H1 (cell line): ENCODE results near the gene TLL2. TPM values are rescaled to one million over a fixed set of nuclear protein-coding genes. Genes with fewer than 3 reads are reported as not detected.

Source experiments
- CTCF ChIA-PET: fragments of 300-600 bp; sonication (Branson Sonifier 250); formaldehyde crosslinking; loops from one replicate; lab custom pipeline; 2021; ENCODE audit not compliant: partially characterized antibody; lab: Charles Lee
- POLR2A ChIA-PET: fragments of 300-600 bp; sonication (Branson Sonifier 250); formaldehyde crosslinking; loops from one replicate; lab custom pipeline; 2021; ENCODE audit warnings: inconsistent platforms; ENCODE audit not compliant: partially characterized antibody; lab: Charles Lee
- DNase-seq, 2 experiments: peaks; one replicate each; pipeline versions ENCODE4 v3.0.0 to v3.0.0-alpha.2; 2010 to 2022; ENCODE audit warnings: low spot score in 2 of 2, low read depth in 1 of 2, mixed read lengths in 1 of 2
- FAIRE-seq: peaks from 2 replicates; lab custom pipeline; 2011; peaks lifted over from hg19 to GRCh38; lab: Jason Lieb, UNC
- H2AFZ ChIP-seq: 2 replicates; pipeline ENCODE4 v1.8.1; 2012; ENCODE audit warnings: low read length, inconsistent platforms
- H2AK5ac ChIP-seq: 2 replicates; pipeline ENCODE4 v1.6.1; 2013; ENCODE audit warnings: low read depth, low read length
- H2BK120ac ChIP-seq: replicated peaks from 2 replicates; pipeline ENCODE3; 2013; ENCODE audit warnings: low read depth, low read length, inconsistent platforms
- H2BK12ac ChIP-seq: 2 replicates; pipeline ENCODE4 v1.6.1; 2013; ENCODE audit warnings: low read depth, low read length
- H2BK15ac ChIP-seq: 2 replicates; pipeline ENCODE4 v1.6.1; 2013; ENCODE audit warnings: low read length
- H2BK20ac ChIP-seq: 2 replicates; pipeline ENCODE4 v1.6.1; 2013; ENCODE audit warnings: low read length
- H2BK5ac ChIP-seq: 2 replicates; pipeline ENCODE4 v1.6.1; 2013; ENCODE audit warnings: low read depth, low read length
- H3K14ac ChIP-seq: 2 replicates; pipeline ENCODE4 v1.6.1; 2013; ENCODE audit warnings: inconsistent platforms; ENCODE audit not compliant: insufficient read length
- H3K18ac ChIP-seq: 2 replicates; pipeline ENCODE4 v1.6.1; 2013; ENCODE audit warnings: low read length; ENCODE audit errors: extremely low read depth
- H3K23ac ChIP-seq: 2 replicates; pipeline ENCODE4 v1.6.1; 2013; ENCODE audit warnings: inconsistent platforms; ENCODE audit not compliant: insufficient read length
- H3K23me2 ChIP-seq: 2 replicates; pipeline ENCODE4 v1.6.1; 2013; ENCODE audit warnings: low read depth, low read length
- H3K27ac ChIP-seq: 2 replicates; pipeline ENCODE4 v1.6.1; 2011; ENCODE audit warnings: low read depth, low read length, inconsistent platforms
- H3K27me3 ChIP-seq, 4 experiments: replicated peaks in 1 of 4; 1 replicate in 1 of 4; 2 replicates in 3 of 4; pipeline versions ENCODE4 v1.6.1 to v1.8.1; 2011 to 2013; ENCODE audit warnings: low read length in 3 of 4, mild to moderate bottlenecking in 3 of 4, inconsistent platforms in 2 of 4, mixed read lengths in 2 of 4, moderate library complexity in 1 of 4; ENCODE audit not compliant: control insufficient read depth in 3 of 4, insufficient read depth in 3 of 4; ENCODE audit errors: extremely low read depth in 1 of 4
- H3K36me3 ChIP-seq, 4 experiments: 2 replicates each; pipeline versions ENCODE4 v1.6.1 to v1.8.1; 2011 to 2013; ENCODE audit warnings: mild to moderate bottlenecking in 4 of 4, low read length in 3 of 4, moderate library complexity in 2 of 4, control low read depth in 1 of 4, inconsistent platforms in 1 of 4; ENCODE audit not compliant: insufficient read depth in 4 of 4, control insufficient read depth in 2 of 4
- H3K4ac ChIP-seq: replicated peaks from 2 replicates; pipeline ENCODE3; 2013; ENCODE audit warnings: low read length, low read depth, mixed read lengths, inconsistent platforms; ENCODE audit not compliant: insufficient read length
- H3K4me1 ChIP-seq, 4 experiments: replicated peaks in 1 of 4; 1 replicate in 1 of 4; 2 replicates in 3 of 4; pipeline versions ENCODE4 v1.6.1 to v1.8.1; 2011 to 2013; ENCODE audit warnings: low read length in 3 of 4, inconsistent platforms in 2 of 4, mixed read lengths in 1 of 4; ENCODE audit not compliant: insufficient read depth in 4 of 4, control insufficient read depth in 3 of 4
- H3K4me2 ChIP-seq, 2 experiments: 2 replicates each; pipeline versions ENCODE4 v1.6.1 to v1.8.1; 2011 to 2013; ENCODE audit warnings: low read depth in 2 of 2, low read length in 2 of 2, control low read depth in 1 of 2, inconsistent platforms in 1 of 2, mild to moderate bottlenecking in 1 of 2; ENCODE audit not compliant: insufficient read depth in 1 of 2
- H3K4me3 ChIP-seq, 4 experiments: fragments of 200-600, 300-600 bp in 1 of 4; sonication (generic), shearing (Covaris generic), sonication (Bioruptor Twin) in 1 of 4; 2 replicates each; pipeline versions ENCODE4 v1.5.1 to v1.8.1; 2011 to 2016; ENCODE audit warnings: low read length in 4 of 4, low read depth in 3 of 4, control low read depth in 2 of 4, inconsistent platforms in 2 of 4, mild to moderate bottlenecking in 2 of 4, mixed read lengths in 1 of 4, moderate library complexity in 1 of 4; ENCODE audit not compliant: insufficient read depth in 2 of 4; ENCODE audit errors: extremely low read depth in 1 of 4
- H3K56ac ChIP-seq: replicated peaks from 2 replicates; pipeline ENCODE3; 2013; ENCODE audit warnings: low read depth, mild to moderate bottlenecking, mixed read lengths, low read length, inconsistent platforms; ENCODE audit not compliant: insufficient read length
- H3K79me1 ChIP-seq: 2 replicates; pipeline ENCODE4 v1.6.1; 2013; ENCODE audit warnings: low read depth, low read length, control low read depth
- H3K79me2 ChIP-seq, 2 experiments: 2 replicates each; pipeline versions ENCODE4 v1.6.1 to v1.8.1; 2012 to 2013; ENCODE audit warnings: low read length in 2 of 2, mild to moderate bottlenecking in 2 of 2, inconsistent platforms in 1 of 2; ENCODE audit not compliant: insufficient read depth in 2 of 2, control insufficient read depth in 1 of 2
- H3K9ac ChIP-seq, 4 experiments: replicated peaks in 1 of 4; 1 replicate in 1 of 4; 2 replicates in 3 of 4; pipeline versions ENCODE4 v1.6.1 to v1.8.1; 2011 to 2013; ENCODE audit warnings: low read depth in 3 of 4, low read length in 3 of 4, control low read depth in 2 of 4, mild to moderate bottlenecking in 2 of 4, moderate library complexity in 2 of 4, inconsistent platforms in 1 of 4; ENCODE audit errors: extremely low read depth in 1 of 4
- H3K9me3 ChIP-seq, 2 experiments: 2 replicates each; pipeline versions ENCODE4 v1.6.1 to v1.8.1; 2012 to 2013; ENCODE audit warnings: mild to moderate bottlenecking in 2 of 2, moderate library complexity in 2 of 2, control low read depth in 1 of 2, inconsistent platforms in 1 of 2, low read depth in 1 of 2, low read length in 1 of 2, mixed read lengths in 1 of 2; ENCODE audit not compliant: insufficient read depth in 2 of 2
- H4K20me1 ChIP-seq, 2 experiments: replicated peaks in 1 of 2; 2 replicates each; pipeline versions ENCODE3 to v1.8.1; 2011 to 2013; ENCODE audit warnings: inconsistent platforms in 2 of 2, low read length in 2 of 2, mild to moderate bottlenecking in 1 of 2; ENCODE audit not compliant: insufficient read depth in 2 of 2, control insufficient read depth in 1 of 2
- H4K5ac ChIP-seq: 2 replicates; pipeline ENCODE4 v1.6.1; 2013; ENCODE audit warnings: low read length, low read depth, mixed read lengths, inconsistent platforms; ENCODE audit not compliant: insufficient read length
- H4K8ac ChIP-seq: 2 replicates; pipeline ENCODE4 v1.8.0; 2013; ENCODE audit warnings: mild to moderate bottlenecking, moderate library complexity, low read length, inconsistent platforms; ENCODE audit not compliant: insufficient read depth; ENCODE audit errors: extremely low read depth
- H4K91ac ChIP-seq: replicated peaks from 2 replicates; pipeline ENCODE3; 2013; ENCODE audit warnings: low read length, mixed read lengths, inconsistent platforms; ENCODE audit not compliant: insufficient read length
- BRCA1 ChIP-seq: IDR thresholded peaks from 2 replicates; pipeline ENCODE4 v1.6.1; 2012; ENCODE audit warnings: low read depth, low read length, improper control_type of control experiment
- CBX8 ChIP-seq: fragments of 300-800, 300-1000 bp; sonication (generic); IDR thresholded peaks from 2 replicates; pipeline ENCODE4 v1.7.1; 2016; ENCODE audit warnings: low read depth, low read length, borderline replicate concordance
- CEBPB ChIP-seq: IDR thresholded peaks from 2 replicates; pipeline ENCODE4 v1.6.1; 2012; ENCODE audit warnings: low read depth, low read length
- CHD2 ChIP-seq: IDR thresholded peaks from 2 replicates; pipeline ENCODE4 v1.6.1; 2012; ENCODE audit warnings: low read length, improper control_type of control experiment
- CTCF ChIP-seq, 3 experiments: IDR thresholded peaks; 1 replicate in 2 of 3; 2 replicates in 1 of 3; pipeline versions ENCODE4 v1.5.1 to v1.6.1; 2011; ENCODE audit warnings: low read length in 3 of 3, mild to moderate bottlenecking in 3 of 3, inconsistent platforms in 2 of 3, low read depth in 1 of 3, moderate library complexity in 1 of 3; ENCODE audit not compliant: insufficient read depth in 1 of 3; ENCODE audit errors: control extremely low read depth in 1 of 3
- JUN ChIP-seq: IDR thresholded peaks from 2 replicates; pipeline ENCODE4 v1.6.1; 2011; ENCODE audit warnings: low read depth, mild to moderate bottlenecking, improper control_type of control experiment, low read length
- KDM1A ChIP-seq: fragments of 200-600, 300-600 bp; sonication (generic); IDR thresholded peaks from 2 replicates; pipeline ENCODE4 v1.7.1; 2016; ENCODE audit warnings: mild to moderate bottlenecking, low read length, borderline replicate concordance
- NANOG ChIP-seq: IDR thresholded peaks from 2 replicates; pipeline ENCODE4 v1.6.1; 2011; ENCODE audit warnings: low read length, low read depth, mild to moderate bottlenecking, inconsistent platforms; ENCODE audit not compliant: insufficient read depth, poor library complexity, severe bottlenecking
- SP1 ChIP-seq: IDR thresholded peaks from 2 replicates; pipeline ENCODE4 v1.6.1; 2011; ENCODE audit warnings: low read depth, low read length
- SUZ12 ChIP-seq: fragments of 200-600 bp; sonication (generic); IDR thresholded peaks from 2 replicates; pipeline ENCODE4 v1.6.1; 2012; ENCODE audit warnings: mild to moderate bottlenecking, inconsistent platforms, low read length, moderate library complexity, mixed read lengths
- TAF1 ChIP-seq: IDR thresholded peaks from 2 replicates; pipeline ENCODE4 v1.6.1; 2011; ENCODE audit warnings: mild to moderate bottlenecking, low read depth, low read length
- ZNF274 ChIP-seq: IDR thresholded peaks from 2 replicates; pipeline ENCODE4 v1.7.0; 2012; ENCODE audit warnings: low read length, borderline replicate concordance; ENCODE audit errors: extremely low read depth
- WGBS, 2 experiments: shearing (Covaris generic) in 1 of 2; methylation state at CpG; one replicate each; pipeline versions ENCODE4 v1.1.6 to v1.1.7; 2013 to 2015; ENCODE audit warnings: low lambda C conversion rate in 2 of 2, mixed read lengths in 2 of 2, inconsistent platforms in 1 of 2, low coverage in 1 of 2, missing lambda C conversion rate in 1 of 2; ENCODE audit not compliant: insufficient replicate concordance in 2 of 2, insufficient coverage in 1 of 2, insufficient read length in 1 of 2; ENCODE audit errors: extremely low coverage in 1 of 2, missing lambda C conversion rate in 1 of 2; 5-methylcytosine and 5-hydroxymethylcytosine counted together
- polyA plus RNA-seq, 7 experiments: library from polyadenylated mRNA; depleted of rRNA in 3 of 7; stranded (reverse) in 5 of 7; unstranded in 2 of 7; fragments of >200 nt in 5 of 7; fragments of 200-250 nt in 2 of 7; gene quantifications; 1 replicate in 5 of 7; 2 replicates in 1 of 7; 4 replicates in 1 of 7; pipeline versions ENCODE4 v1.2.1 to v1.2.3, GENCODE V29; 2011 to 2013; ENCODE audit warnings: missing spikeins in 2 of 7, mixed read lengths in 2 of 7
- total RNA-seq: library from RNA; stranded (reverse); fragmentation: NEBNext Ultra II Directional; extraction: Animal tissue kit (Norgen Biotek cat#: 25700); gene quantifications from 2 replicates; pipeline ENCODE4 v1.2.1, GENCODE V29; 2021

The TLL2 gene
- total and polyA plus RNA-seq, 2 of the 8 experiments (the other 6 are each of a cell fraction or from before 2014, with no cell fraction given): 2.4 to 3.2 TPM

GRCh38 chr10:96507044-96507443, 6.7 kb downstream of the TLL2 start:
- Histone ChIP-seq H3K36me3 (no peaks in the 10 kb centered on the region; a peak in 1 of 8 replicates), H2BK120ac (no peak overlapping the region), H3K27me3 (peaks cover 5 to 25% (median 14%) of the 10 kb centered on the region in 4 experiments), H2AK5ac (no peak overlapping the region), H3K14ac (no peak overlapping the region), H3K9me3 (no peaks in the 10 kb centered on the region), H3K4me3 (no peak overlapping the region), H3K4ac (no peak overlapping the region), H3K79me2 (no peaks in the 10 kb centered on the region), H4K8ac (no peak overlapping the region), H3K27ac (no peak overlapping the region), H4K5ac (no peak overlapping the region), H4K91ac (no peak overlapping the region), H4K20me1 (peaks cover 2 to 8% of the 10 kb centered on the region in 2 experiments), H3K9ac (no peak overlapping the region), H2BK12ac (no peak overlapping the region), H3K18ac (no peak overlapping the region), H3K23ac (no peak overlapping the region), H2BK20ac (no peak overlapping the region), H3K4me2 (no peak overlapping the region), H3K79me1 (peaks cover 4% of the 10 kb centered on the region; the same call in 1 of the 2 replicates), H3K23me2 (peaks cover 2% of the 10 kb centered on the region; the same call in 1 of the 2 replicates), H2BK5ac (no peak overlapping the region), H2BK15ac (no peak overlapping the region), H2AFZ (no peak overlapping the region), H3K56ac (no peak overlapping the region), H3K4me1 (peaks cover 15 to 17% (median 15%) of the 10 kb centered on the region in 4 experiments; a peak in 6 of 7 replicates)
- FAIRE-seq (no peak), DNase-seq (no peak)
- ChIA-PET CTCF (interaction anchor here (0.7 to 11.7 kb wide), 7 partner anchors 9 to 852 kb away, joined by 3 to 276 read pairs (median 5); no protein-coding TSS in a partner anchor), POLR2A (interaction anchor here (1.5 kb wide), 1 partner anchor 90 kb away, joined by 3 read pairs; no protein-coding TSS in a partner anchor)
- WGBS, 2 experiments: 86% methylated on average over 2 of the region's 2 CpGs; no CpG with 5 or more reads in 1 of the 2 experiments
- TF ChIP-seq JUN: no peak
- TF ChIP-seq TAF1: no peak
- TF ChIP-seq SUZ12: no peak
- TF ChIP-seq SP1: no peak
- no peak for TF ChIP-seq CHD2
- no peak for TF ChIP-seq ZNF274
- TF ChIP-seq KDM1A: no peak
- no peak for TF ChIP-seq CTCF (IDR thresholded peaks at IDR 0.05; ENCODE audit: control extremely low read depth in 1 of 3, insufficient read depth in 1 of 3, low read depth in 1 of 3, low read length in 3 of 3)
- TF ChIP-seq BRCA1: no peak
- no peak for TF ChIP-seq CEBPB
- no peak for TF ChIP-seq NANOG
- no peak for TF ChIP-seq CBX8
